Liver (tissue), 9 donors: ENCODE measurements around the gene CCDC106. TPM values are rescaled to one million over a fixed set of nuclear protein-coding genes. Genes with fewer than 3 reads are reported as not detected.

ENCODE experiments used
- DNase-seq: peaks from one replicate; pipeline ENCODE4 v3.0.0-alpha.2; 2017; ENCODE audit warnings: low spot score
- H3K27ac ChIP-seq, 2 donors: one replicate each; pipeline ENCODE4 v1.7.0; 2013; ENCODE audit warnings: inconsistent platforms in 2 of 2, low read length in 2 of 2, control low read depth in 1 of 2, low read depth in 1 of 2, mild to moderate bottlenecking in 1 of 2
- H3K27me3 ChIP-seq, 4 donors: one replicate each; pipeline versions ENCODE4 v1.6.1 to v1.7.0; 2013; ENCODE audit warnings: low read length in 3 of 4, inconsistent platforms in 1 of 4, mild to moderate bottlenecking in 1 of 4, moderate library complexity in 1 of 4; ENCODE audit not compliant: control insufficient read depth in 4 of 4, insufficient read depth in 4 of 4
- H3K36me3 ChIP-seq, 4 donors: one replicate each; pipeline versions ENCODE4 v1.6.1 to v1.7.0; 2013; ENCODE audit warnings: low read length in 3 of 4, mild to moderate bottlenecking in 3 of 4, low read depth in 1 of 4, moderate library complexity in 1 of 4; ENCODE audit not compliant: control insufficient read depth in 4 of 4, insufficient read depth in 3 of 4
- H3K4me1 ChIP-seq, 4 donors: one replicate each; pipeline versions ENCODE4 v1.6.1 to v1.7.0; 2013; ENCODE audit warnings: low read length in 3 of 4, mild to moderate bottlenecking in 3 of 4, moderate library complexity in 1 of 4; ENCODE audit not compliant: control insufficient read depth in 4 of 4, insufficient read depth in 4 of 4
- H3K4me3 ChIP-seq, 3 donors: one replicate each; pipeline versions ENCODE4 v1.6.1 to v1.7.0; 2013; ENCODE audit warnings: low read length in 3 of 3, control low read depth in 1 of 3, low read depth in 1 of 3, mild to moderate bottlenecking in 1 of 3
- H3K9ac ChIP-seq, 2 donors: one replicate each; pipeline ENCODE4 v1.7.0; 2013; ENCODE audit warnings: low read length in 2 of 2, mild to moderate bottlenecking in 2 of 2, moderate library complexity in 2 of 2, control low read depth in 1 of 2, low read depth in 1 of 2
- H3K9me3 ChIP-seq, 4 donors: one replicate each; pipeline versions ENCODE4 v1.6.1 to v1.7.0; 2013; ENCODE audit warnings: low read length in 3 of 4; ENCODE audit not compliant: control insufficient read depth in 4 of 4
- ATF3 ChIP-seq: IDR thresholded peaks from 2 replicates; pipeline ENCODE4 v1.6.1; 2016; ENCODE audit warnings: antibody characterized with exemption
- FOXA1 ChIP-seq: IDR thresholded peaks from 2 replicates; pipeline ENCODE4 v1.6.1; 2016; ENCODE audit warnings: antibody characterized with exemption
- FOXA2 ChIP-seq: IDR thresholded peaks from 2 replicates; pipeline ENCODE4 v1.6.1; 2016; ENCODE audit warnings: antibody characterized with exemption
- GABPA ChIP-seq, 2 donors: IDR thresholded peaks in 1 of 2; conservative IDR thresholded peaks in 1 of 2; 2 replicates each; pipeline ENCODE4 v1.6.1; 2016; ENCODE audit warnings: antibody characterized with exemption in 2 of 2, mild to moderate bottlenecking in 1 of 2, moderate library complexity in 1 of 2
- HNF4A ChIP-seq, 2 donors: conservative IDR thresholded peaks; 2 replicates each; pipeline ENCODE4 v1.6.1; 2016; ENCODE audit warnings: antibody characterized with exemption in 2 of 2, mild to moderate bottlenecking in 2 of 2
- JUND ChIP-seq, 2 donors: IDR thresholded peaks; 2 replicates each; pipeline ENCODE4 v1.6.1; 2016; ENCODE audit warnings: antibody characterized with exemption in 2 of 2
- MAX ChIP-seq: IDR thresholded peaks from 2 replicates; pipeline ENCODE4 v1.6.1; 2016; ENCODE audit warnings: antibody characterized with exemption
- NR2F2 ChIP-seq: IDR thresholded peaks from 2 replicates; pipeline ENCODE4 v1.6.1; 2016; ENCODE audit warnings: antibody characterized with exemption
- RAD21 ChIP-seq, 2 donors: IDR thresholded peaks; 2 replicates each; pipeline ENCODE4 v1.6.1; 2016; ENCODE audit warnings: antibody characterized with exemption in 2 of 2, mild to moderate bottlenecking in 2 of 2
- REST ChIP-seq: IDR thresholded peaks from 2 replicates; pipeline ENCODE4 v1.6.1; 2016; ENCODE audit warnings: antibody characterized with exemption, mild to moderate bottlenecking
- RXRA ChIP-seq, 2 donors: IDR thresholded peaks; 2 replicates each; pipeline ENCODE4 v1.6.1; 2017 to 2018; ENCODE audit warnings: antibody characterized with exemption in 2 of 2, mild to moderate bottlenecking in 1 of 2
- SP1 ChIP-seq: IDR thresholded peaks from 2 replicates; pipeline ENCODE4 v1.6.1; 2018; ENCODE audit warnings: antibody characterized with exemption, mild to moderate bottlenecking
- YY1 ChIP-seq: IDR thresholded peaks from 2 replicates; pipeline ENCODE4 v1.6.1; 2016; ENCODE audit warnings: antibody characterized with exemption, mild to moderate bottlenecking
- WGBS: extraction: QIAGEN DNeasy Blood & Tissue Kit; methylation state at CpG from one replicate; pipeline ENCODE4 v1.1.7; 2013; 5-methylcytosine and 5-hydroxymethylcytosine counted together
- polyA plus RNA-seq, 2 donors: library from polyadenylated mRNA; stranded (reverse) in 1 of 2; unstranded in 1 of 2; fragments of 200-250 nt in 1 of 2; fragments of >200 nt in 1 of 2; fragmentation: Nextera tagmentation in 1 of 2; extraction: Ambion mirVana in 1 of 2; gene quantifications; one replicate each; pipeline versions ENCODE4 v1.2.1 to v1.2.3, GENCODE V29; 2013 to 2015
- total RNA-seq, 2 donors: library from RNA; depleted of rRNA; stranded (reverse); fragments of >200 nt; gene quantifications; one replicate each; pipeline ENCODE4 v1.2.3, GENCODE V29; 2014
- donor health status: healthy.
- donor health status: healthy.
- donor health status: healthy.
- donor health status: healthy.
- donor health status: healthy.

CCDC106 gene
- total and polyA plus RNA-seq, 4 donors: 3.6 to 13.5 (median 5.9) TPM

GRCh38 chr19:55645512-55645881, 2.5 kb upstream of the CCDC106 start (continued):
- TF ChIP-seq MAX (no peak), GABPA (IDR thresholded peaks at IDR 0.05 in 1 of 2, conservative IDR thresholded peaks at IDR 0.05 in 1 of 2) (no peak), HNF4A (conservative IDR thresholded peaks at IDR 0.05) (no peak), NR2F2 (no peak), RXRA (IDR thresholded peaks at IDR 0.05) (no peak)

GRCh38 chr19:55646889-55647731, 902 bp upstream of the CCDC106 start:
- Histone ChIP-seq H3K36me3 (peaks cover 0 to 9% (median under 1%) of the 10 kb centered on the region in 4 donors), H3K9me3 (no peaks in the 10 kb centered on the region), H3K27ac (peak overlapping the region; percentile 75 to 86), H3K4me3 (peak overlapping the region; percentile 66 to 89 (median 86)), H3K9ac (peak overlapping the region; percentile 71 to 87), H3K4me1 (peaks cover 22 to 52% (median 44%) of the 10 kb centered on the region in 4 donors), H3K27me3 (no peaks in the 10 kb centered on the region)
- DNase-seq: no peak
- TF ChIP-seq RAD21 (IDR thresholded peaks at IDR 0.05) (no peak), SP1 (no peak), ATF3 (no peak)
- 49% methylated on average over 14 of the region's 14 CpGs for WGBS

- peak overlapping the region; percentile 66 to 89 (median 86) for H3K4me3 ChIP-seq
- TF ChIP-seq YY1 (no peak), REST (no peak), JUND (IDR thresholded peaks at IDR 0.05) (no peak), MAX (no peak), FOXA1 (no peak), ATF3 (no peak), RXRA (IDR thresholded peaks at IDR 0.05) (no peak), FOXA2 (no peak)
- H3K9me3 ChIP-seq: no peaks in the 10 kb centered on the region
- peaks cover 0 to 9% (median under 1%) of the 10 kb centered on the region in 4 donors for H3K36me3 ChIP-seq
- no peak for DNase-seq
- H3K27me3 ChIP-seq: no peaks in the 10 kb centered on the region
- peak overlapping the region; percentile 75 to 86 for H3K27ac ChIP-seq
- H3K9ac ChIP-seq: peak overlapping the region; percentile 31 to 71
- H3K4me1 ChIP-seq: peaks cover 13 to 42% (median 32%) of the 10 kb centered on the region in 4 donors
- WGBS: 57% methylated on average over 25 of the region's 25 CpGs
Measured at GRCh38 chr19:55648585-55649267, 714 bp downstream of the CCDC106 start.
